MM.1S (cell line): ENCODE results near the gene PHF23.

Experiments
- DNase-seq: peaks from one replicate; pipeline ENCODE4 v3.0.0-alpha.2; 2015
- H2AFZ ChIP-seq: fragments of 300-600 bp; sonication (generic); 2 replicates; pipeline ENCODE4 v1.6.0; 2016; ENCODE audit warnings: antibody characterized with exemption, low read length
- H3F3A ChIP-seq: fragments of 300-600 bp; sonication (generic); 2 replicates; pipeline ENCODE4 v1.6.1; 2016; ENCODE audit warnings: mild to moderate bottlenecking, antibody characterized with exemption, low read length, moderate library complexity, mixed read lengths; ENCODE audit not compliant: insufficient read depth
- H3K27ac ChIP-seq: fragments of 300-600 bp; sonication (generic); 2 replicates; pipeline ENCODE4 v1.5.1; 2016; ENCODE audit warnings: mild to moderate bottlenecking, low read length
- H3K27me3 ChIP-seq: fragments of 300-600 bp; sonication (generic); replicated peaks from 2 replicates; pipeline ENCODE4 v1.6.0; 2016; ENCODE audit warnings: low read length; ENCODE audit not compliant: insufficient read depth
- H3K36me3 ChIP-seq: fragments of 300-600 bp; sonication (generic); replicated peaks from 2 replicates; pipeline ENCODE4 v1.6.1; 2016; ENCODE audit warnings: mild to moderate bottlenecking, low read length, mixed read lengths; ENCODE audit not compliant: insufficient read depth
- H3K4me1 ChIP-seq: fragments of 300-600 bp; sonication (generic); 2 replicates; pipeline ENCODE4 v1.6.1; 2016; ENCODE audit warnings: low read length, mixed read lengths
- H3K4me2 ChIP-seq: fragments of 300-600 bp; sonication (generic); 2 replicates; pipeline ENCODE4 v1.6.0; 2016; ENCODE audit warnings: low read depth, low read length
- H3K4me3 ChIP-seq: fragments of 300-600 bp; sonication (generic); 2 replicates; pipeline ENCODE4 v1.5.1; 2016; ENCODE audit warnings: low read length, mixed read lengths
- H3K79me2 ChIP-seq: fragments of 300-600 bp; sonication (generic); 2 replicates; pipeline ENCODE4 v1.6.1; 2016; ENCODE audit warnings: mixed run types, low read length, mixed read lengths
- H3K9ac ChIP-seq: fragments of 300-600 bp; sonication (generic); 2 replicates; pipeline ENCODE4 v1.6.1; 2016; ENCODE audit warnings: low read length, mixed read lengths
- H3K9me2 ChIP-seq: fragments of 300-600 bp; sonication (generic); replicated peaks from 2 replicates; pipeline ENCODE4 v1.6.1; 2016; ENCODE audit warnings: mild to moderate bottlenecking, low read length, mixed read lengths; ENCODE audit not compliant: insufficient read depth
- H3K9me3 ChIP-seq: fragments of 300-600 bp; sonication (generic); replicated peaks from 2 replicates; pipeline ENCODE4 v1.6.1; 2016; ENCODE audit warnings: mild to moderate bottlenecking, low read length, mixed read lengths; ENCODE audit not compliant: insufficient read depth
- H4K20me1 ChIP-seq: fragments of 300-600 bp; sonication (generic); 2 replicates; pipeline ENCODE4 v1.6.1; 2016; ENCODE audit warnings: mild to moderate bottlenecking, low read length, moderate library complexity, mixed read lengths; ENCODE audit not compliant: insufficient read depth
- CTCF ChIP-seq: fragments of 300-600 bp; sonication (generic); IDR thresholded peaks from 2 replicates; pipeline ENCODE4 v1.5.1; 2016; ENCODE audit warnings: antibody characterized with exemption, low read length, mixed read lengths
- EZH2 ChIP-seq: fragments of 300-600 bp; sonication (generic); optimal IDR thresholded peaks from 2 replicates; pipeline ENCODE3; 2017; ENCODE audit warnings: low read depth, mild to moderate bottlenecking, antibody characterized with exemption, low read length, mixed read lengths
- EZH2phosphoT487 ChIP-seq: fragments of 300-600 bp; sonication (generic); IDR thresholded peaks from 2 replicates; pipeline ENCODE4 v1.6.1; 2018; ENCODE audit warnings: antibody characterized with exemption, low read length

PHF23 gene

DNA sequence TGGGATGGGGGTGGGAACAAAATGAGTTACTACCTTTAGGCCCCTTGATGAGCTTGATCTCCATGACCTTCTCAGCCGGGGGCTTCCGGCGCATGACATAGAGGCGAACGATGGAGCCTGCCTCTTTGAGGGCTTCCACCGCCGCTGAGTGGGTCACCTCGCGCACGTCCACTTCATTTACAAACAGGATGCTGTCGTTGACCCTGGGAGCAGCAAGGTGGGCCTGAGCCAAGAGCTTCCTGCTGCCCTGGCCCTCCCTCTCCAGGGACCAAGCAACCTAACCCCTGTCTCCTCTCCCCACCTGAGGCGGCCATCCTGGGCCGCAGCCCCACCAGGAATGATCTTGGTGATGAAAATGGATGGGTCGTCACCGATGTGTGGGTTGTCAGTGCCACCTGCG is 35.9 kb downstream of the PHF23 start:
- Histone ChIP-seq H3K9me2 (no peaks in the 10 kb centered on the region), H3K4me1 (no peaks in the 10 kb centered on the region; the same call in 1 of the 2 replicates), H4K20me1 (no peaks in the 10 kb centered on the region), H3K4me2 (no peak overlapping the region), H3K27me3 (peaks cover 81% of the 10 kb centered on the region), H3K36me3 (no peaks in the 10 kb centered on the region), H3K27ac (no peak overlapping the region), H3K9ac (no peak overlapping the region), H2AFZ (no peak overlapping the region), H3K9me3 (no peaks in the 10 kb centered on the region), H3F3A (no peaks in the 10 kb centered on the region), H3K79me2 (no peaks in the 10 kb centered on the region), H3K4me3 (no peak overlapping the region)
- no peak for DNase-seq
- TF ChIP-seq EZH2phosphoT487: no peak
- no peak for TF ChIP-seq EZH2
- TF ChIP-seq CTCF: no peak

DNA sequence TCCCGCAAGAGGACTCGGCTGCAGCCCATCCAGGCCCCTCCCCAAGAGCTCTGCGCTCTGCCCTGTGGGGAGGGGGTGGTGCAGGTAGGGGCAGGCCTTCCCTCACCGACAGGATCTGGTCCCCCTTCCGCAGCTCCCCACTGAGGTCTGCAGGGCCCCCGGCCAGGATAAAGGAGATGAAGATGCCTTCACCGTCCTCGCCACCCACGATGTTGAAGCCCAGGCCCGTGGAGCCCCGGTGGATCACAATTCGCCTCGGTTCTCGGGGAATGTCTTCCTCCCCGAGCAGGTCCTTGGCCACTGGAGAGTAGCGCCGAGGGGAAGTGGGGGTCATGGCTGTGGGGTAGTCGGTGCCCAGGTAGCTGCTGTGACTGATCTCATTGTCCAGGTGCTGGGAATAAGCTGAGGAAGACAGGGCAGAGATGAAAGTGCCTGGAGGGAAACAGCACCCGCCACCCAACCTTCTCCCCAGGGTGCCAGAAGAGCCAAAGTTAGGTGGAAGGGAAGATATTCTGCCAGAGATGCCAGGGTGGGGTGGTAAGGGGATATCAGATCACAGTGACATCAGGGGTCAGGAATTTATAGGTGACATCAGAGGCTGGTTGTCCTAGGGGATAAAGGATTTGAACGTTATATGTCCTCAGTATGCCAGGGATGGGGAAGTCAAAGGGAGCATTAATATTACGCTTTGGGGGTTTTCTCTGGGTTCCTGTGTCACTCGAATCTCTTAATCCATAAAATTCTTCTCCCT is 42.4 kb downstream of the PHF23 start:
- Histone ChIP-seq H3K4me1 (no peaks in the 10 kb centered on the region), H3K27ac (no peak overlapping the region), H3K79me2 (no peaks in the 10 kb centered on the region), H4K20me1 (no peaks in the 10 kb centered on the region), H3K4me3 (no peak overlapping the region), H3K4me2 (no peak overlapping the region), H2AFZ (no peak overlapping the region), H3K9ac (no peak overlapping the region), H3K9me2 (no peaks in the 10 kb centered on the region), H3K36me3 (no peaks in the 10 kb centered on the region), H3K9me3 (no peaks in the 10 kb centered on the region), H3F3A (no peaks in the 10 kb centered on the region), H3K27me3 (peaks cover 92% of the 10 kb centered on the region)
- TF ChIP-seq EZH2 (no peak), EZH2phosphoT487 (no peak), CTCF (no peak)
- no peak for DNase-seq

DNA sequence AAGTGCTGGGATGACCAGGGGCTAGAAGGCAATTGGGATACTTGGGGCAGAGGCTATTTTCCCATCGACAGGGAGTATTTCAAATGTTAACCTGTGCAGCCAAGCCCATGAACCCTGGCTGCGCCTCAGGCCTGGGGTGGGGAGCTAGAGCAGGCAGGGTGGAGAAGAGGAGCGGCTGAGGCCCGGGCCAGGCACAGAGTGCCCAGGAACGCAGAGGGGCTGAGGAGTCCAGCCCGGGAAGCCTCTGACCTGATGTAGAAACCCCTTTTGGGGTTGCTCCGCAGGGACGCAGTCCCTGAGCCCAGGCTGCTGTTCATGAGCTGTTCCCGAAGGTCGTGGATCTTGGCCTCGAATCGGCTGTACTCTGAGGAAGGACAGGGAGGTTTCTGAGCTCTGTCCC is 43.3 kb downstream of the PHF23 start:
- no peak for DNase-seq
- no peak overlapping the region for H3K4me3 ChIP-seq
- no peak overlapping the region for H3K27ac ChIP-seq
- H3K36me3 ChIP-seq: no peaks in the 10 kb centered on the region
- no peak overlapping the region for H3K9ac ChIP-seq
- TF ChIP-seq EZH2 (no peak), EZH2phosphoT487 (no peak), CTCF (no peak)
- no peak overlapping the region for H2AFZ ChIP-seq
- H3F3A ChIP-seq: no peaks in the 10 kb centered on the region
- no peaks in the 10 kb centered on the region for H3K79me2 ChIP-seq
- H3K4me2 ChIP-seq: no peak overlapping the region
- peaks cover 91% of the 10 kb centered on the region for H3K27me3 ChIP-seq
- H3K4me1 ChIP-seq: no peaks in the 10 kb centered on the region
- H3K9me3 ChIP-seq: no peaks in the 10 kb centered on the region
- no peaks in the 10 kb centered on the region for H4K20me1 ChIP-seq
- no peaks in the 10 kb centered on the region for H3K9me2 ChIP-seq
